NCI-H146 treated with DMSO at 0.1 percent for 48 hours (cell line): ENCODE measurements around the gene COL23A1.
"Not testable (repeated sequence)": the region's sequence is repeated elsewhere in the genome, so short reads cannot be mapped to it uniquely, and the experiment has no call there.

Experiments
- DNase-seq: peaks from one replicate; lab custom pipeline; 2025; ENCODE audit not compliant: unreplicated experiment; lab: John Stamatoyannopoulos, UW

Gene COL23A1

GRCh38 chr5:178511172-178511571, 79.0 kb downstream of the COL23A1 start:
- DNase-seq = no peak

GRCh38 chr5:178509491-178510057, 80.6 kb downstream of the COL23A1 start:
- DNase-seq = no peak

GRCh38 chr5:178507151-178507932, 82.9 kb downstream of the COL23A1 start:
- no peak for DNase-seq

GRCh38 chr5:178505639-178506407, 84.4 kb downstream of the COL23A1 start:
- DNase-seq = no peak

DNA sequence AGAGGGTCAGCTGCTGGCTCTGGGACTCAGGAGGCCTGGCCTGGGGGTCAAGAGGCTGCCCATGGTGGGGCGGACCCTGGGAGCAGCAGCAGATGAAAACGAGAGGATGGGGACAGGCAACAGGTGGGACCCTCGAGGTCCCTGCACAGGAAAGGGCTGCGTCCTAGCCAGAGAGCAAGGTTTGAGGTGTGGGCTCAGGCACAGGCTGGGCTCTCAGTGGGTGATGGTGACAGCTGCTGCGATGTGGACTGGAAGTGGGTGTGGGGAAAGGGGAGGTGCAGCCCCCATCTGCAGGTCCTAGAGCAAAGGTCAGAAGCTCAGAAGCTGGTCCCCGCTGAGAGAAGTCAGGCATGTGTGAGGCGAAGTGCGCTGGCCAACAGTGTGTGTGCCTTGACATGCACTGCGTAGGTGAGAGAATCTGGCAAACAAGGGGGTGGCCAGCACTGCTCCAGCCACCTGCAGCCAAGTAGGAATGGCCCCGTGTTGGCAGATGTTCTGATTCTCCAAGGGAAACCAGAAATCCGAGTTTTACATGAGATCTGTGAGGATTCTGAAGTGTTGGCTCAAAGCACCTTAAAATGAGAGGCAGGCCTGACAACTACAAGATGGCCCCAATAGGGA, 85.7 kb downstream of the COL23A1 start:
- no peak for DNase-seq

GRCh38 chr5:178502401-178503100, 87.6 kb downstream of the COL23A1 start:
- no peak for DNase-seq

DNA sequence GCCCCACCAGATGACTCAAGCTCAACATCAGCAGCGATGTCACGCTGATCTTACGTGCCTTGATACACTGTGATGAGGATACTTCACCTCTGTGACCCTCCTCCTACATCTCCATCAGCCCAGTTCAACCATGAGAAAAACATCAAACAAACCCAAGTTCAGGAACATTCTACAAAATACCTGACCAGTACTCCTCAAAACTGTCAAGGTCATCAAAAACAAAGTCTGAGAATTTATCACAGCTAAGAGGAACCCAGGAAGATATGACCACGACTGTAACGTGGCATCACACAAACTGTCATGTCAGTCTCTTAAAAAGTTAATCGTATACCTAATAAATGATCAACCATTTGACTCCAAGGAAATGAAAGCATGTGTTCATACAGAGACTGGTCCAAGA, 90.8 kb downstream of the COL23A1 start:
- no peak for DNase-seq

DNA sequence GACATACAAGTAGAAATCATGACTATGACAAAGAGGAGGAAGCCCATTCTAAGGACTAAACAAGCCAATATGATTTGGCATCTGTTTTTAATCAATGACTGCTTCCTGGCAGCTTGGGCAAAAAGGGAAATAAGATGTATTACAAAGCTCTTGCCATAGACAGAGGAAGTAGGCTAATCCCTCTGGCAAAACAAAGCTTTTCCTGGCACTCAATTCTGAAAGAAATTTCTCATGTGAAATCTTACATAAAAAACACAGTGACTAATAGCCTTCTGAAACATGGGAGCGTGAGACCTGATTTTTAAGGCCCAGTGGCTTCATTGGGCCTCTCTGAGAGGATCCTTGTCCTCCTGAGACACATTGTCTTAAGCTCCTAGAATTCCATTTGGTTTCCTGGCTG, 93.6 kb downstream of the COL23A1 start:
- no peak for DNase-seq

GRCh38 chr5:178496214-178496613, 94.0 kb downstream of the COL23A1 start:
- no peak for DNase-seq

DNA sequence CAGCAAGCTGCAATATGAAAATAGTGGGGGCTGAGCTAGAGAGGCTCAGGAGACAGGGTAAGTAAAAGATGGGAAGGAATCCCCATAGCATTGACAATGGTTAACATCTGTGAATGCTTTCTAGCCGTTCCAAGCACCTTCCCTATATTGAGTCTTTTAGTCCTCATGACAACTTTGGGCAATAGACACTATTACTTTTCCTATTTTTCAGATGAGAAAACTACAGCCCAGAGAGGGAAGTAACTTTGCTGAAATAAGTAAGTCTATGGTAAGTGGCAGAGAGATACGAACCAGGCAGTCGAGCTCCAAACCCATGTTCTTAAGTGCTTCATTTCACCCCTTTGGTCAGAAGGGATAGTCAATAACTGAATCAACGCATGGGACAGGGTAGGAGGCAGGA, 94.5 kb downstream of the COL23A1 start:
- no peak for DNase-seq

GRCh38 chr5:178492278-178492677, 97.9 kb downstream of the COL23A1 start:
- DNase-seq = no peak

GRCh38 chr5:178490935-178491652, 99.1 kb downstream of the COL23A1 start:
- DNase-seq = no peak

GRCh38 chr5:178489271-178489976, 100.8 kb downstream of the COL23A1 start:
- DNase-seq = no peak

- DNase-seq = no peak
Observed at GRCh38 chr5:178488696-178489095, 101.5 kb downstream of the COL23A1 start.

DNA sequence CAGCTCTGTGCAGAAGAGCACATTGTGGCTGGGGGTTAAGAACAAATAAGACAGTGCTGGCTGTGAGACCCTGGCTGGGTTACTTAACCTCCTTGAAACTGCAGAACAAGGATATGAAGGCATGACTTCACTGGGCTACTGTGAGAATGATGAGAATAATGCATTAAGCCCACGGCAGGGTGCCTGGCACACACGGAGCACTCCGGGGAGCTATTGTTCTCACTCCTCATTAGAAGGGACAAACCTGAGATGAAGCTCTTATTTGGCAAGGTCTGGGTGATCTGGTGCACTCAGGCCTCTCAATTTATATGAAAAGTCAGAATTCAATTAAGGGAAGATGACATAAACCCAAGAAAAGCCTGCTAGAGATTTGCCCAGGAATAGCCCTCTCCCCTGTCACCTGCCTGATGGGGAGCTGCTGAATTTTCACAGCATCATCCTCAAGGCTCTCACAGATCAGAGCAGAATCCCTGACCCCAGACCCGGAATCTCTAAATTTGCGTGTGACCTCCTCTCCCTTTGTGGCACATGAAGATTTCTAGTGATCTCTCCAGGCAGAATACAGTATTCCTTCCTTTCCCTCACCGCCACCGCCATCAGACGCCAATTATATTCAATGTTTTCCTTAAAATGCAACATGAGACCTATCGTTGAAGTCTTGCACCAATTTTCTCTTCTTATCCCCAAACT, 102.1 kb downstream of the COL23A1 start:
- no peak for DNase-seq

DNA sequence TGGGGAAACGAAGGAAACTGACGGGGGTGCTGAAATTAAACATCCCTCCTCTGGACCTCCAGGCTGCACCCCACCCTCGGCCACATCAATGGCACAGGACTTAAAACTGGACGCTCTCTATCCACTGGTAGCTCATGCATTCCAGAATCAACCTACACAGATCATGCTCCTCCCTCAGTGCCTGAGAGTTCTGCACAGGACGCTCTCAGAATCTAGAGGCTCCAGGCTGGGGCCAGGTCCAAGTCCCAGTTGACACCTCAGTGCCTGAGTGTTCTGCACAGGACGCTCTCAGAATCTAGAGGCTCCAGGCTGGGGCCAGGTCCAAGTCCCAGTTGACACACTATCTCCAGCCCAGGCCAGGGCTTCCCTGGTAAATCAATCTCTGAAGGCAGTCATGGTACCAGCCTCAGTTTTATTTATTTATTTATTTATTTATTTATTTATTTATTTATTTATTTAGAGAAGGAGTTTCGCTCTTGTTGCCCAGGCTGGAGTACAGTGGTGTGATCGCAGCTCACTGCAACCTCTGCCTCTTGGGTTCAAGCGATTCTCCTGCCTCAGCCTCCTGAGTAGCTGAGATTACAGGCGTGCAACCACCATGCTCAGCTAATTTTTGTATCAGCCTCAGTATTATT, 103.2 kb downstream of the COL23A1 start:
- DNase-seq = not testable (repeated sequence)

DNA sequence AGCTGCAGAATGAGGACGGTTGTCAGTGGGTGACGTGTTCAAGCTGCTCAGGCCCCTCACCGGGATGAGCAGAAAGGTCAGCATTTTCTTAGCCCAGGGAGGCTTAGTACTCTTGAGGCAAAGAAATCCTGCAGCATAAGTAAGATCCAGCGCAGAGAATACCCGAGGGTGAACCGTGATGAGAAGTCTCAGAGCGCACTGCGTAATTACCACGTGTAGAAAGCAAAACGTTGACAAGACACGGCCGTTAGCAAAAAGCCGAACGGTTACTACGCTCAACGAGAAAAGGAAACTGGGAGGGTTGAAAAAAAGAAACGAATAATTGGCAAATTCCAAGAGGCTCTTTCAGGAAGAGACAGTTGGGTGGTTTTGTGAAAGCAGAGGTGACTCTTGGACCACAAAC, 104.0 kb downstream of the COL23A1 start:
- DNase-seq = no peak

DNA sequence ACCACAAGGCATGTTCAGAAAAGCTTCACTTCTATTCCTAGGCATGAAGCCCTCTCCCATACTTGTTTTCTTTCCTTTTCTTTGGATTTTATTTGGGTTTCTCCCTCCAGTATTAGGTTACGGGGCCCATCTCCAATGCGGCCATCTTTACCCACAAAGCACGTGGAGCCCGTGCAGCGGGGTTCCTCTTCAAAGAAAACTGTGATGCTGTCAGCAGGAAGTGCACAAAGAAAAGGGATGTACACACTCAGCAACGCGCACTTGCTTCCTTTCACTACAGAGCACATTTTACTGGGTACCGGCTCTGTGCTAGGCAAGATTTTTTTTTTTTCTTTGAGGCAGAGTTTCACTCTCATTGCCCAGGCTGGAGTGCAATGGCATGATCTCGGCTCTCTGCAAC, 106.6 kb downstream of the COL23A1 start:
- no peak for DNase-seq

GRCh38 chr5:178479261-178479660, 110.9 kb downstream of the COL23A1 start:
- no peak for DNase-seq
